WTC11 (cell line): Measurements from ENCODE around the gene NBPF6.

Experiments used
- ATF3 ChIP-seq: sonication (generic); formaldehyde crosslinking; conservative IDR thresholded peaks from 2 replicates; pipeline ENCODE4 v1.8.1; 2022; ENCODE audit warnings: mild to moderate bottlenecking, missing genetic modification reagents
- CTCF ChIP-seq: fragments of 200-600 bp; IDR thresholded peaks from 2 replicates; pipeline ENCODE4 v1.8.0; 2022; ENCODE audit warnings: antibody characterized with exemption
- ELF4 ChIP-seq: sonication (generic); formaldehyde crosslinking; IDR thresholded peaks from 2 replicates; pipeline ENCODE4 v1.8.1; 2022; ENCODE audit warnings: low read depth, mild to moderate bottlenecking, moderate library complexity, missing genetic modification reagents
- GABPB1 ChIP-seq: sonication (generic); formaldehyde crosslinking; IDR thresholded peaks from 2 replicates; pipeline ENCODE4 v1.8.1; 2023; ENCODE audit warnings: mild to moderate bottlenecking, missing genetic modification reagents
- MYBL2 ChIP-seq: sonication (generic); formaldehyde crosslinking; IDR thresholded peaks from 2 replicates; pipeline ENCODE4 v1.8.1; 2023; ENCODE audit warnings: mild to moderate bottlenecking, moderate library complexity, missing genetic modification reagents
- NR2C2 ChIP-seq: sonication (generic); formaldehyde crosslinking; IDR thresholded peaks from 2 replicates; pipeline ENCODE4 v1.8.0; 2022; ENCODE audit warnings: mild to moderate bottlenecking, missing genetic modification reagents
- OVOL2 ChIP-seq: fragments of 250-450 bp; sonication (Bioruptor Pico); IDR thresholded peaks from 2 replicates; pipeline ENCODE4 v1.9.0; 2021; ENCODE audit warnings: mild to moderate bottlenecking, borderline replicate concordance
- SMAD4 ChIP-seq: sonication (generic); formaldehyde crosslinking; IDR thresholded peaks from 2 replicates; pipeline ENCODE4 v1.8.0; 2022; ENCODE audit warnings: mild to moderate bottlenecking, missing genetic modification reagents
- TEAD1 ChIP-seq: sonication (generic); formaldehyde crosslinking; IDR thresholded peaks from 2 replicates; pipeline ENCODE4 v1.8.0; 2022; ENCODE audit warnings: mild to moderate bottlenecking, missing genetic modification reagents
- ZBTB21 ChIP-seq: sonication (generic); formaldehyde crosslinking; IDR thresholded peaks from 2 replicates; pipeline ENCODE4 v1.8.1; 2023; ENCODE audit warnings: mild to moderate bottlenecking, missing genetic modification reagents, borderline replicate concordance
- ZBTB43 ChIP-seq: sonication (generic); formaldehyde crosslinking; IDR thresholded peaks from 2 replicates; pipeline ENCODE4 v1.8.1; 2023; ENCODE audit warnings: mild to moderate bottlenecking, missing genetic modification reagents
- ZNF512 ChIP-seq: sonication (generic); formaldehyde crosslinking; IDR thresholded peaks from 2 replicates; pipeline ENCODE4 v1.8.1; 2022; ENCODE audit warnings: missing genetic modification reagents, borderline replicate concordance

- TF ChIP-seq MYBL2 (CRISPR knock-in tag): no peak
- no peak for TF ChIP-seq ELF4
- no peak for TF ChIP-seq CTCF
- no peak for TF ChIP-seq NR2C2 (CRISPR knock-in tag)
- no peak for TF ChIP-seq SMAD4
- TF ChIP-seq ATF3 (CRISPR knock-in tag): no peak
- no peak for TF ChIP-seq OVOL2 (CRISPR knock-in tag)
- no peak for TF ChIP-seq GABPB1 (CRISPR knock-in tag)
- no peak for TF ChIP-seq TEAD1
- no peak for TF ChIP-seq ZBTB21
- TF ChIP-seq ZBTB43 (CRISPR knock-in tag): no peak
- no peak for TF ChIP-seq ZNF512
Measured at GRCh38 chr1:108478429-108479015, 28.4 kb downstream of the NBPF6 start.
